ENCODE measurements around the gene CCDC85C. TPM values are rescaled to one million over a fixed set of nuclear protein-coding genes. Genes with fewer than 3 reads are reported as not detected.

CCDC85C gene
- total RNA-seq, 2 donors from 2014 or later = 32.8 to 45.8 TPM

DNA sequence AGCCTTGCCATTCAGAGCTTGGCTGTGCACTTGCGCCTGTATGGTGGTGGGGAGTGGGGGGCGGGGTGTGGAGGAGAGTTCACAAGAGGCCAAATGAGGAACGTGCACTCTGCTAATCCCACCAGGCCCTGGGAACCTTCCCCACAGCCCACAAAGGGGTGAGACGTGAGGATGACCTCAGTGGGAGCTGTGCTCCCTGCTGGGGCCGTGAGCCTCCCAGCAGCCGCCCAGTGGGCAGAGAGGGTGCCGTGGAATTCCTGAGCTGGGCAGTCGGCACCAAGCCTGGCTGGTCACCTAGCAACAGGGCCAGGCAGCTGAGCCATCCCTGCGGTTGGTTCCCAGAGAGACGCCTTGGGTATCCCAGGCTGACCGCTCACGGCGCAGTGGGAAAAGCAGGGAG is 69.1 kb downstream of the CCDC85C start:
- Histone ChIP-seq H3K27ac (ENCODE audit: low read depth, low read length) (peak overlapping the region; percentile 91), H3K4me1 (ENCODE audit: control insufficient read depth, insufficient read depth, low read length) (peaks cover 9% of the 10 kb centered on the region), H3K36me3 (ENCODE audit: control insufficient read depth, insufficient read depth, low read length) (no peaks in the 10 kb centered on the region), H3K9me3 (ENCODE audit: control insufficient read depth, low read length) (no peaks in the 10 kb centered on the region), H3K27me3 (ENCODE audit: control insufficient read depth, insufficient read depth, low read length, poor library complexity, severe bottlenecking) (no peaks in the 10 kb centered on the region), H3K9ac (ENCODE audit: extremely low read depth, low read length, poor library complexity, severe bottlenecking) (no peak overlapping the region), H3K4me3 (ENCODE audit: low read length) (no peak overlapping the region)
- Mint-ChIP-seq H3K9me3 (no peaks in the 10 kb centered on the region), H3K27ac (no peak overlapping the region), H3K36me3 (ENCODE audit: low read depth) (no peaks in the 10 kb centered on the region), H3K4me3 (no peak overlapping the region), H3K27me3 (ENCODE audit: insufficient read depth) (no peaks in the 10 kb centered on the region), H3K4me1 (peaks cover 28% of the 10 kb centered on the region)
- TF ChIP-seq, protein P1, sequence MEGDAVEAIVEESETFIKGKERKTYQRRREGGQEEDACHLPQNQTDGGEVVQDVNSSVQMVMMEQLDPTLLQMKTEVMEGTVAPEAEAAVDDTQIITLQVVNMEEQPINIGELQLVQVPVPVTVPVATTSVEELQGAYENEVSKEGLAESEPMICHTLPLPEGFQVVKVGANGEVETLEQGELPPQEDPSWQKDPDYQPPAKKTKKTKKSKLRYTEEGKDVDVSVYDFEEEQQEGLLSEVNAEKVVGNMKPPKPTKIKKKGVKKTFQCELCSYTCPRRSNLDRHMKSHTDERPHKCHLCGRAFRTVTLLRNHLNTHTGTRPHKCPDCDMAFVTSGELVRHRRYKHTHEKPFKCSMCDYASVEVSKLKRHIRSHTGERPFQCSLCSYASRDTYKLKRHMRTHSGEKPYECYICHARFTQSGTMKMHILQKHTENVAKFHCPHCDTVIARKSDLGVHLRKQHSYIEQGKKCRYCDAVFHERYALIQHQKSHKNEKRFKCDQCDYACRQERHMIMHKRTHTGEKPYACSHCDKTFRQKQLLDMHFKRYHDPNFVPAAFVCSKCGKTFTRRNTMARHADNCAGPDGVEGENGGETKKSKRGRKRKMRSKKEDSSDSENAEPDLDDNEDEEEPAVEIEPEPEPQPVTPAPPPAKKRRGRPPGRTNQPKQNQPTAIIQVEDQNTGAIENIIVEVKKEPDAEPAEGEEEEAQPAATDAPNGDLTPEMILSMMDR (conservative IDR thresholded peaks at IDR 0.05) = no peak
- 79 to 89% methylated on average over 6 to 13 of the region's 13 CpGs for WGBS, 2 experiments (ENCODE audit: insufficient coverage in 1 of 2, insufficient read length in 1 of 2)
- DNase-seq = no peak

DNA sequence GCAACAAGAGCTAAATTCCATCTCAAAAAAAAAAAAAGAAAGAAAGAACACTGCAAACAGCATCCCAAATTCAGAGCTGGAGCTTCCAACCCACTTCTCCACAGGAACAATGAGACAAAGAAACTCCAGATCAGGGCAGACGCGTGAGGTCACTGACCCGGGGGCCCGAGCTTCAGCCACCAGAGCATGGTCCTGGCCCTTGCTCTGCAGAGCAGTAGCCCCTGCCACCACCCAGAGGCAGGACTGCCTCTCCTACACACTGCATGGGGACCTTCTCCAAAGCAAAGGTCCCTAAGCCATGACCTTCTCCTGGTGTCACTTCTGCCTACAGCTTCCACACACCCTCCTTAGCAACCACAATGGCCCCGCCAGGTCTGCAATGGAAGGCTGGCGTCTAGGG is 69.7 kb downstream of the CCDC85C start:
- Mint-ChIP-seq H3K9me3 (no peaks in the 10 kb centered on the region), H3K27ac (no peak overlapping the region), H3K27me3 (ENCODE audit: insufficient read depth) (no peaks in the 10 kb centered on the region), H3K36me3 (ENCODE audit: low read depth) (no peaks in the 10 kb centered on the region), H3K4me1 (peaks cover 28% of the 10 kb centered on the region), H3K4me3 (no peak overlapping the region)
- Histone ChIP-seq H3K4me3 (ENCODE audit: low read length) (no peak overlapping the region), H3K9me3 (ENCODE audit: control insufficient read depth, low read length) (no peaks in the 10 kb centered on the region), H3K4me1 (ENCODE audit: control insufficient read depth, insufficient read depth, low read length) (peaks cover 9% of the 10 kb centered on the region), H3K27me3 (ENCODE audit: control insufficient read depth, insufficient read depth, low read length, poor library complexity, severe bottlenecking) (no peaks in the 10 kb centered on the region), H3K36me3 (ENCODE audit: control insufficient read depth, insufficient read depth, low read length) (no peaks in the 10 kb centered on the region), H3K27ac (ENCODE audit: low read depth, low read length) (peak overlapping the region; percentile 91), H3K9ac (ENCODE audit: extremely low read depth, low read length, poor library complexity, severe bottlenecking) (no peak overlapping the region)
- 89% methylated on average over 6 of the region's 6 CpGs; no CpG with 5 or more reads in 1 of the 2 experiments for WGBS, 2 experiments (ENCODE audit: insufficient coverage in 1 of 2, insufficient read length in 1 of 2)
- TF ChIP-seq, protein P1 (conservative IDR thresholded peaks at IDR 0.05) = no peak
- DNase-seq = no peak

DNA sequence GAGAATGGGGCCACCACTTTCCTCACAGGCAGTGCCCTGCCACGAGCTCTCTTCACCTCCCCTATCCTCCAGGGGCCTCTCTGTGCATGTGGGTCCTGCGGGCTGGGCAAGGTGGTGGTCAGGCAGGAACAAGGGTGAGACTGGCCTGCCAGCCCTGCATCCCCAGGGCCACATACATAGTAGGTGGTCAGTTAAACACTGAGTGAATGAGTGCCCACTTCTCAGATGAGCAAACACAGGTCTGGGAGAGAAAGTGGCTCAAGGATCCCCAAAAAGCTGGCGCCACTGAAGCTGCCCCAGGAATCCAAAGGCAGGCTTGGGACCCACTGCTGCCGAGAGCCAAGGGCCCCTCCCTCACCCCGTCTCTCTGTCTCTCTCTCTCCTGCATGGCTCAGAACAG is 71.7 kb downstream of the CCDC85C start:
- Mint-ChIP-seq H3K36me3 (ENCODE audit: low read depth) (no peaks in the 10 kb centered on the region), H3K27me3 (ENCODE audit: insufficient read depth) (no peaks in the 10 kb centered on the region), H3K4me1 (peaks cover 21% of the 10 kb centered on the region), H3K9me3 (no peaks in the 10 kb centered on the region), H3K4me3 (no peak overlapping the region), H3K27ac (no peak overlapping the region)
- H3K9ac ChIP-seq (ENCODE audit: extremely low read depth, low read length, poor library complexity, severe bottlenecking) = no peak overlapping the region
- no peaks in the 10 kb centered on the region for H3K9me3 ChIP-seq (ENCODE audit: control insufficient read depth, low read length)
- TF ChIP-seq, protein P1 (conservative IDR thresholded peaks at IDR 0.05) = no peak
- DNase-seq = no peak
- H3K4me3 ChIP-seq (ENCODE audit: low read length) = no peak overlapping the region
- peaks cover 4% of the 10 kb centered on the region for H3K36me3 ChIP-seq (ENCODE audit: control insufficient read depth, insufficient read depth, low read length)
- peaks cover 7% of the 10 kb centered on the region for H3K4me1 ChIP-seq (ENCODE audit: control insufficient read depth, insufficient read depth, low read length)
- WGBS, 2 experiments (ENCODE audit: insufficient coverage in 1 of 2, insufficient read length in 1 of 2) = 90 to 100% methylated on average over 3 to 5 of the region's 5 CpGs
- no peaks in the 10 kb centered on the region for H3K27me3 ChIP-seq (ENCODE audit: control insufficient read depth, insufficient read depth, low read length, poor library complexity, severe bottlenecking)
- no peak overlapping the region for H3K27ac ChIP-seq (ENCODE audit: low read depth, low read length)

Measured in endodermal cell (in vitro differentiated cells).